ENCODE measurements around the gene OR2Y1. TPM values are rescaled to one million over a fixed set of nuclear protein-coding genes. Genes with fewer than 3 reads are reported as not detected.
"Not testable (repeated sequence)": the region's sequence is repeated elsewhere in the genome, so short reads cannot be mapped to it uniquely, and the experiment has no call there.

The OR2Y1 gene
- total RNA-seq, 1 donor from 2014 or later, result not detected

DNA sequence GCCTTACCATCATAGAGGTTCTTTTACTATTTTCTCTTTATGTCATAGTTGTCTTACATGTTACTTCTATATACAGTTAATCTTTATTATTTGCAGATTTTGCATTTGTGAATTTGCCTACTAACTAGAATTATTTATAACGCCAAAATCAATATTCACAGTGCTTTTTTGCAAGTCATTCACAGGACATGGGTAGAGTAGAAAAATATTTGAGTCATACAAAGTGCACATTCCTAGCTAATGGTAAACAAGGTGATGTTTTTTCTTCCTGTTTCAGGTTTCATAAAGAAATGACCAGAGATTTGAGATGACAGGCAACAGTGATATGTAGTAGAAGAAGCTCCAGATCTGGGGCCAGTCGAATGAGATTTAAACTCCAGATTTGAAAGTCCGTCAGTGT, 30.0 kb upstream of the OR2Y1 start:
- H3K27ac Mint-ChIP-seq (ENCODE audit: unreplicated experiment), result no peak overlapping the region
- H3K4me3 Mint-ChIP-seq (ENCODE audit: unreplicated experiment), result no peak overlapping the region
- H3K27me3 Mint-ChIP-seq (ENCODE audit: unreplicated experiment), result peaks cover 16% of the 10 kb centered on the region
- TF ChIP-seq CTCF (IDR thresholded peaks at IDR 0.05), result no peak
- no peaks in the 10 kb centered on the region for H3K36me3 Mint-ChIP-seq (ENCODE audit: unreplicated experiment)
- H3K9me3 Mint-ChIP-seq (ENCODE audit: unreplicated experiment), result peaks cover 28% of the 10 kb centered on the region
- no peak for DNase-seq (ENCODE audit: extremely low spot score, unreplicated experiment)
- H3K4me1 Mint-ChIP-seq (ENCODE audit: unreplicated experiment), result no peaks in the 10 kb centered on the region

DNA sequence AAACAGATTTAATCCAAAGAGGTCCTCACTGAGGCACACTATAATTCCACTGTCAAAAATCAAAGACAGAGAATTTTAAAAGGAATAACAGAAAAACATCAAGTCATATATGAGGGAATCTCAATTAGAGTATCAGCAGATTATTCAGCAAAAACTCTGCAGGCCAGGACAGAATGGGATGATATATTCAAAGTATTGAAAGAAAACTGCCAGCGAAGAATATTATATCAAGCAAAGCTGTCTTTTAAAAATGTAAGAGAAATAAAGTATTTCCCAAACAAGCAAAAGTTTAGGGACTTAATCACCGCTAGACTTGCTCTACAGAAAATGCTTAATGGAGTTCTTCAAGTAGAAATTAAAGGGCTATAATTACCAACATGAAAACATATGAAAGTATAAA, 15.7 kb upstream of the OR2Y1 start:
- no peaks in the 10 kb centered on the region for H3K4me1 Mint-ChIP-seq (ENCODE audit: unreplicated experiment)
- no peak for TF ChIP-seq CTCF (IDR thresholded peaks at IDR 0.05)
- no peak overlapping the region for H3K27ac Mint-ChIP-seq (ENCODE audit: unreplicated experiment)
- no peaks in the 10 kb centered on the region for H3K36me3 Mint-ChIP-seq (ENCODE audit: unreplicated experiment)
- peaks cover 6% of the 10 kb centered on the region for H3K27me3 Mint-ChIP-seq (ENCODE audit: unreplicated experiment)
- no peak overlapping the region for H3K4me3 Mint-ChIP-seq (ENCODE audit: unreplicated experiment)
- peaks cover 13% of the 10 kb centered on the region for H3K9me3 Mint-ChIP-seq (ENCODE audit: unreplicated experiment)
- no peak for DNase-seq (ENCODE audit: extremely low spot score, unreplicated experiment)

- Mint-ChIP-seq H3K27me3 (ENCODE audit: unreplicated experiment) (peaks cover 11% of the 10 kb centered on the region), H3K36me3 (ENCODE audit: unreplicated experiment) (no peaks in the 10 kb centered on the region), H3K4me1 (ENCODE audit: unreplicated experiment) (no peaks in the 10 kb centered on the region), H3K4me3 (ENCODE audit: unreplicated experiment) (no peak overlapping the region), H3K9me3 (ENCODE audit: unreplicated experiment) (no peaks in the 10 kb centered on the region), H3K27ac (ENCODE audit: unreplicated experiment) (no peak overlapping the region)
- no peak for DNase-seq (ENCODE audit: extremely low spot score, unreplicated experiment)
- no peak for TF ChIP-seq CTCF (IDR thresholded peaks at IDR 0.05)
Observed at GRCh38 chr5:180744253-180744652, 4.4 kb upstream of the OR2Y1 start.

DNA sequence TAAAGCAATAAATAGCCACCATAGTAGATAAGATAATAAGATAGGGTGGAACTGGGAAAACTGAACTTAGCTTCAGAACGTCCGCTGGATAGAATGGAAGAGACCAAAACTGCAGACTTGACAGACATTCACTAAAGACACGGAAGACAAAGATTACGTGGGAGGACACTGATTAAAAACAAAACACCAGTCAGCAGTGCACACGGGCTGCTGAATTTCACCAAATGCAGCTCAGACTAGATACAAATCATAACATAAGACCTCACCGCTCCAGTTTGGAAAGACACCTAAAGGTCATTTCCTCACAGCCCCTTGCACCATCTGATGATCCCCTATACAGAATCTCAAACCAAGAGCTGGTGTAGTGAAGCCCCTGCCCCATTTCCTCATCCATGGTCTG, 2.9 kb upstream of the OR2Y1 start:
- H3K27me3 Mint-ChIP-seq (ENCODE audit: unreplicated experiment), result peaks cover 6% of the 10 kb centered on the region
- no peaks in the 10 kb centered on the region for H3K9me3 Mint-ChIP-seq (ENCODE audit: unreplicated experiment)
- no peak for TF ChIP-seq CTCF (IDR thresholded peaks at IDR 0.05)
- no peak overlapping the region for H3K27ac Mint-ChIP-seq (ENCODE audit: unreplicated experiment)
- H3K36me3 Mint-ChIP-seq (ENCODE audit: unreplicated experiment), result no peaks in the 10 kb centered on the region
- H3K4me1 Mint-ChIP-seq (ENCODE audit: unreplicated experiment), result no peaks in the 10 kb centered on the region
- no peak for DNase-seq (ENCODE audit: extremely low spot score, unreplicated experiment)
- H3K4me3 Mint-ChIP-seq (ENCODE audit: unreplicated experiment), result no peak overlapping the region

GRCh38 chr5:180740953-180741352, 1.1 kb upstream of the OR2Y1 start:
- not testable (repeated sequence) for H3K9me3 Mint-ChIP-seq (ENCODE audit: unreplicated experiment); H3K36me3 Mint-ChIP-seq (ENCODE audit: unreplicated experiment); DNase-seq (ENCODE audit: extremely low spot score, unreplicated experiment); H3K4me3 Mint-ChIP-seq (ENCODE audit: unreplicated experiment); H3K27me3 Mint-ChIP-seq (ENCODE audit: unreplicated experiment); H3K27ac Mint-ChIP-seq (ENCODE audit: unreplicated experiment); H3K4me1 Mint-ChIP-seq (ENCODE audit: unreplicated experiment)

- no peaks in the 10 kb centered on the region for H3K9me3 Mint-ChIP-seq (ENCODE audit: unreplicated experiment)
- no peak overlapping the region for H3K4me3 Mint-ChIP-seq (ENCODE audit: unreplicated experiment)
- no peak for DNase-seq (ENCODE audit: extremely low spot score, unreplicated experiment)
- H3K36me3 Mint-ChIP-seq (ENCODE audit: unreplicated experiment), result no peaks in the 10 kb centered on the region
- TF ChIP-seq CTCF (IDR thresholded peaks at IDR 0.05), result no peak
- H3K4me1 Mint-ChIP-seq (ENCODE audit: unreplicated experiment), result no peaks in the 10 kb centered on the region
- peaks cover 12% of the 10 kb centered on the region for H3K27me3 Mint-ChIP-seq (ENCODE audit: unreplicated experiment)
- no peak overlapping the region for H3K27ac Mint-ChIP-seq (ENCODE audit: unreplicated experiment)
Observed at GRCh38 chr5:180739271-180739670, 587 bp downstream of the OR2Y1 start.
